GM21526 (cell line): ENCODE results near the gene MPP2.
"Not testable (repeated sequence)": the region's sequence is repeated elsewhere in the genome, so short reads cannot be mapped to it uniquely, and the experiment has no call there.

Source experiments
- ATAC-seq: cut with Tn5 transposase; IDR thresholded peaks from one replicate; pipeline ENCODE4 v1.9.1; 2021; ENCODE audit warnings: moderate library complexity; ENCODE audit not compliant: unreplicated experiment, low FRiP score

Gene MPP2

GRCh38 chr17:43878260-43879175 is 28.8 kb downstream of the MPP2 start:
- no peak for ATAC-seq

DNA sequence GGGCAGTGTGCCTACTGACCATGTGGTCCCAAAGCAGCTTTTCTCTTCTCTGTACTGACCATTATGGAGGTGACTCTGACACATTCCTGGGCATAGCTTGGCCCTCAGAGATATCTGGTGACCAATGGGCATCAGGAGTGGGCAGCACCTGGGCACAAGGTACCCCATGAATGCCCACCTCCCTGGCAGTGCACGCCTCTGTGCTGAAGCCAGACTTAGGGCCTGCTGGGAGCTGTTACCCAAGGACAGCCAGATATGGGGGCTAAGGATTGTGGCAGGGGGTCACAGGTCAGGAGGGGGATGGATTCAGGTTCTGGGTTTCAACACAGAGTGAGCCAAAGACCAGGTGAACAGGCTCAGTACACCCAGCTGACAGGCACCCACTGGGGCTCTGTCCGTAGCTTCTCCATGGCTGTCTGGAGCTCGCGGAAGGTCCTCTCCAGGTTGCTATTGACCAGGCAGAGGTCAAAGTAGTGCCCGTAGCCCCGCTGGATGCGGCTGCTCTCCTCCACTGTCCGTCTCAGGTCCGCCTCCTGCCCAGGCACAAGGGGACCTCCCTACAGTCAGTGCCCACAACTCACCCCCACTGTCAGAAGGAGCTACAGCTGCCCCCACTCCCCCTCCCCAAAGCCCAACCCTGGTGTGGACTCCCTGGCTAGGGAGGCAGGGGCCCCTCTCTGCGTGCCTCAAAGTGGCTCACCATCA is 29.7 kb downstream of the MPP2 start:
- no peak for ATAC-seq

DNA sequence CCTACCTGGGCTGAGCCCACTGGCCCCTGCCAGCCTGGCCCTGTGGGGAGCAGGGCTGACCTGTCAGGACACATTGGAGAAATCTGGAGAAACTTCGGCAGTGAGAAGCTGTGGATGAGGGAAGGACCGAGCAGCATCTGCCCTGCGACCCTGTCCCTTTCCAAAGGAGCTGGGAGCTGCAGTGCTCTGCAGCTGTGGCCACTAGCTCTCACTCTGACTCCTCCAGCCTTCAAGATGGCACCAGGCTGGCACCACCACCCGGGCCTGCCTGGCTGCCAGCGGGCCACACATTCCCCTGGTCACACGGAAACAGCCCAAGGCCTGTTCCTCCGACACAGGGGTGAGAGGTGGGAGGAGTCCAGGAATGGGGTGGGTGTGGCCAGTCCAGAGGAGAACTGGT is 30.3 kb downstream of the MPP2 start:
- ATAC-seq: no peak

DNA sequence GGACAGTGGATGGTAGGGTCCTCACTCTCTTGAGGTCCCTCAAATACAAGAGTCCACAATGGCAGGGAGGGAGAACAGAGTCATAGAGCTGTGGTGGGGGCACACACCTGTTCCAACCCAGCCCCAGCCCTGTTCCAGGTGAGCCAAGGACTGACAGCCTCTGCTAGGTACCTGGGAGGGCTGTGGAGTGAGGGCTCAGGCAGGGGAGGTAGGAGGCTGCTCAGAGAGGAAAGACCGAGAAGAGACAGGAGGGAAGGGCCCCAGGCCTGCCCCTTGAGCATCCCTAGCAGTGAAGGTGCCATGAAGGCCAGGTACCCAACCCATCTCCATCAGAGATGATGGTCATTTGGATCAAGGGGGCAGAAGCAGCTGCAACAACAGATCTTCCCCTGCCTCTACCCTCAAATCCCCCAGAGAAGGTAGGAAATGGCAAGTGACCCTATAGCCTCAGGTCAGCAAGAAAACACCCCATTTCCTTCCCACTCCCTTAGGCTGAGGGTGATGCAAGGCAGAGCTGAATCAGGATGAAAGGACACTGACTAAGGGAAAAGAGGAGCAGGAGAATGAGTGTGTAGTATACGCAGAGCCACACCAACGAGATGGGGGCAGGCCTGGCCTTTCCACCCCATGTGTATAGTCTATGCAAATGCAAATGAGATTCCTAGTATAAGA is 31.7 kb downstream of the MPP2 start:
- ATAC-seq: no peak

DNA sequence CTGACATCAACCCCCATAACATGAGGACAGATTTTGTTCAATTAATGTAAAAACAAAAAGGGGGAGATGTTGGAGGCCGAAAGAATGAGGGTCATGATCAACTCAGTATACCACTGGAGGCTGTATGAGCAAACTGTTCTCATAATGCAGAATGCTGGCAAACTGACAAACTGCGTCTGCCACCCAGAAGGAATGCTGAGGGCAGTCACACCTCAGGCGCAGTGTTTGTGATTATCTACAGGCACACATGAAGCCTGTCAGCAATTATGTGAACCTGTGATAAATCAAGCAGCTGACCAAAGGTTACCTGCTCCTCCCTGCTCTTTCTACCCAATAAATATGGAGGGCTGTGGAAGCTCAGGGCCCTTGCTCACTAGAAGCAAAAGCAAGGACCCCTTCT is 33.0 kb downstream of the MPP2 start:
- ATAC-seq: no peak

GRCh38 chr17:43873815-43874214 is 33.5 kb downstream of the MPP2 start:
- no peak for ATAC-seq

GRCh38 chr17:43873091-43873490 is 34.2 kb downstream of the MPP2 start:
- ATAC-seq: no peak

GRCh38 chr17:43871946-43872690 is 35.2 kb downstream of the MPP2 start:
- no peak for ATAC-seq

DNA sequence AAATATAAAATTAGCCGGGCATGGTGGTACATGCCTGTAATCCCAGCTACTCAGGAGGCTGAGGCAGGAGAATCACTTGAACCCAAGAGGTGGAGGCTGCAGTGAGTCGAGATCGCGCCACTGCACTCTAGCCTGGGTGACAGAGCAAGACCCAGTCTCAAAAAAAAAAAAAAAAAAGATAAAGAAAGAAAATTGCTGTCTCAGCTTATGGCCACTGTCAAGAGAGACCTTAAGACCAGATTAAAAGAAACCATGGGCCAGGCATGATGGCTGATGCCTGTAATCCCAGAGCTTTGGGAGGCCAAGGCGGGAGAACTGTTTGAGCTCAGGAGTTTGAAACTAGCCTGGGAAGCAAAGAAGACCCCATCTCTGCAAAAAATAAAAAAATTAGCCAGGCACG is 38.3 kb downstream of the MPP2 start:
- ATAC-seq: not testable (repeated sequence)

DNA sequence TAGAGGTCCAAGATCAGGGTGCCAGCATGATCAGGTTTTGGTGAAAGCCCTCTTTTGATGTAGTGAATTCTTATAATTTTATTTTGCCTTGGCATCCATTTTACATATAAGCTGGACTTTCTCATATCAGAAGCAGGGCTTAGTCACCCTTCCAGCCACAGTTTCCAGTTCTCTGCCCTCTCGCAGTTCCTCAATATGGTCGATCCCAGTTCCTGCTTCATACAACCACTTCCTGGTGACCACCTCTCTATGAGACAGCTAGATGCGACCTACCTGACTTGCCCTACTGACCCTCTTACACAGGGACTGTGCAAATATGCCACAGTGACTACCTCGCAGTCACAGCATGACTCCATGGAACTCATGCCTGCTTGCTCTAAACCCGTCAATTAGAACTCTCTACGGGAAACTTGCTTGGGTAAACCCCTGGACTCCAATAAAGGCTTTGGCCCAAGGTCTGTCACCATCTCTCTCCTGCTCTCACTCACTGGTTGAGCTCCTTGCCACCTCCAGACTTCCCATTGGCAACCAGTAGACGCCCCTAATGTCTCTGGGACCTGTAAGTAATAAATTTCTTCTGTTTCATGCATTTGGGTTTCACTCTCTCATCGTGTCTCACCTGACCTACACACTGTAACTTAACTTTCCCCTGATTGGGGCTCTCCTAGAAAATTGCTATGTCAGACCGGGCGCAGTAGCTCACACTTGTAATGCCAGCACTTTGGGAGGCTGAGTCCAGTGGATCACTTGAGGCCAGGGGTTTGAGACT is 38.9 kb downstream of the MPP2 start:
- ATAC-seq: no peak

DNA sequence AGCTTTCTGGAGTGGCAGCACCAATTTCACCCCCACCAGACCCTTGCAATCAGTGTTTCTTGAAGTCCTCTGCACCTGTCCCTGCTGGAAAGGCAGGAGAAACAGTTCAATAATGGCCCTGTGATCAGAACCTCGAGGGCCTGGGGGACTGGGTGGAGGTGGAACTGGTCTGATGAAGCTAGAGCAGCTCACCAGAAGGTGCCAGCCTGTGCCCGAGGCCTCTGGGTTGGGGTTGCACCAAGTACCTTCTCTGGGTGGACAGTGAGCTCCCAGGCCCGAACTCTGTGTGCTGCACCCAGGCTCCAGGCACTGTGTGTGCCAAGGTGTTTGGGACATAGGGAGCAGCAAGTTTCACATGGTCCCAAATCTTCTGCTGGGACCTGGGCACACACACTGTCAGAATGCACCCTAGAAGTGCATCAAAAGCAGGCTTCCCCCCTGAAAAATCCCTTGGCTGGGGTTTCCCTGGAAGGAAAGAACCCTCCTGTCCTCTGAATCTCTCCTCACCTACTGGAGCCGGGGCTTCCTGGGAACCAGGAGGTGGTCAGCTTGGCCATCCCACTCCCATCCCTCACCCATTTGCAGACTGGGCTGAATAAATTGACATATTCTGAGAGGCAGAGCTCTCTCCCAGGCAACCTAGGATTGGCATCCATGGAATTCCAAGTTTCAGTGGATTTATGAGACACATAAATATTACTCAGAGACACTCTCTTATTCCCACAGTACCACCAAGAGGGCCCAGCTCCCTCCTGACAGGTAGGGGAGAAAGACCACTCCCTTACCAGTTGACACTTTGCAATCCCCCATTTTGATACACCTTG is 43.0 kb downstream of the MPP2 start:
- ATAC-seq: no peak

DNA sequence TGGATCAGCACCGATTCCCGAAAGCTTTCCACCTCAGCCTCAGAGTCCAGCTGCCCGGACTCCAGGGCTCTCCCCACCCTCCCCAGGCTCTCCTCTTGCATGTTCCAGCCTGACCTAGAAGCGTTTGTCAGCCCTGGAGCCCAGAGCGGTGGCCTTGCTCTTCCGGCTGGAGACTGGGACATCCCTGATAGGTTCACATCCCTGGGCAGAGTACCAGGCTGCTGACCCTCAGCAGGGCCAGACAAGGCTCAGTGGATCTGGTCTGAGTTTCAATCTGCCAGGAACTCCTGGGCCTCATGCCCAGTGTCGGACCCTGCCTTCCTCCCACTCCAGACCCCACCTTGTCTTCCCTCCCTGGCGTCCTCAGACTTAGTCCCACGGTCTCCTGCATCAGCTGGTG is 45.4 kb downstream of the MPP2 start:
- ATAC-seq: no peak

- no peak for ATAC-seq
Measured at GRCh38 chr17:43860927-43861622, 46.3 kb downstream of the MPP2 start.

DNA sequence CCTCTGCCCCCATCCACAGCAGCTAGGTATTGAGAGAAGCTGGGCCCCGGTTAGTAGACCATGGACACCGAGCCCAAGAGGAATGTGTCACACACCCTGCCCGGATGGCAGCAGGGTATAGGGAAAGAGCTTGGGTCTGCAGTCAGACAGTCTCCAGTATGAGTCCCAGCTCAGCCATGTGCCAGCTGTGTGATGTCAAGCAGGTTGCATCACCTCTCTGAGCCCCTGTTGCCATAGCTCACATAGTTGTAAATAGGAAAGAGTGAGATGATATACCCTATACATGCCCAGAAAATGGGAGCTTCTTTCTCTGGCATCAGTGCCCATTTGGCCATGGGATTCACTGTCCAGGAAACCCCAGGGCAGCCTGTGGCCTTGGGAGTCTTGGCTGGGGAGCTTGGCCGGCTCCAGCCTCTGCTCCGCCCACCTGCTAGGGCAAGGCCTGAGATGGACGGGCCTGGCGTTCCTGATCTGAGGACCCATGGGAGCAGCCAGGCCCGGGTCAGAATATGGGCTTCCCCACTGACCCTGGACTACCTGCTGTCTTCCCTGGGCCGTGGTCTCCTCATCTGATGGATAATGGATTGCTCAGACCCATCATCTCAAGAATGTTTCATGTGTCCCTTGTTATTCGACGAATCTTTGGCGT is 47.1 kb downstream of the MPP2 start:
- no peak for ATAC-seq

DNA sequence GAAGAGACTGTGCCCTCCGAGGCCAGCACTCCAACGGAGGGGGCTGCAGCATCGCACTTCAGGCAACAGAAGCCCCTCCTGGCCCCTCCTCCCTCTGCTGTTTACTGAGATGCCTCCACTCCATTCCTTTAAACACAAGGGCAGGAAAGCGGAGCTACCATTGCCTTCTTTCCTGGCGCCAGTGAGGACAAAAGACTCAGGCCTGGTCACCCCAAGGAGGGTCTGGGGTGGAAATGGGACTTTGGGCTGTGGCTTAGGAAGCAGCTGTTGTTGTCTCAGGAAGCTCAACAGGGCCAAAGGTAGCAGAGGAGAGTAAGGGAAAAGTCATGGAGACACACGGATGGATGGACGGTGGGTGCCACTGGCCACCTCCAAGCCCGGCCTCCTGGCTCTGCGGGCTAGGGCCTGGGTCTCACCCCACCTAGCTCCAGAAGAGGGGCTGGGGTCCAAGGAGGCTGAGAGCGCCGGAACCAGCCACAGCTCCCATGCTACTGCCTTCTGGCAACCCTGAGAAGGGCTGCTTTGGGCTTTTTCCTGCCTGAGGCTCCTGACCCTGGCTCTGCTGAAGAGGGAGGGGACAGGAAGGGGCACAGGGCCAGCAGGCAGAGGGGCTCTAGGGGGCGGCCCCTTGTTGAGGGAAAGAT is 49.3 kb downstream of the MPP2 start:
- no peak for ATAC-seq

DNA sequence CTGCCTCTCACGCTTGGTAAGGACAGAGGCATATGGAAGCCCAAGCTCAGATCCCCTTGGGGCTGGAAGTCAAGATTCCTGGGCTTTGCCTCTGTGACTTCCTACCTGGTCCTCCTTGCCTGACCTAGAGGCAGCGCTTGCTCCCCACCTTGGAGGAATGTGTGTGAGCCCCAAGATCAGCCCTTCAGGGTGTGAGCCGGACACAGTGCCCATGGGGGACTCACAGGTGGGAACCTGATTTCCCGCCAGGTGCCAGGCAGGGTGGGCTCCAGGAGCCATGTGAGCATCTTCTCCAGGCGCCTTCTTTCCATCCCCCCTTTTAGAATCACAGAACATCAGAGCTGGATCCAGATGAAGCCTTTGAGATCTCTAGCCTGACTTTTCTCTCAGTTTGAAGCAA is 50.2 kb downstream of the MPP2 start:
- no peak for ATAC-seq

- ATAC-seq: no peak
Measured at GRCh38 chr17:43856141-43856540, 51.2 kb downstream of the MPP2 start.

DNA sequence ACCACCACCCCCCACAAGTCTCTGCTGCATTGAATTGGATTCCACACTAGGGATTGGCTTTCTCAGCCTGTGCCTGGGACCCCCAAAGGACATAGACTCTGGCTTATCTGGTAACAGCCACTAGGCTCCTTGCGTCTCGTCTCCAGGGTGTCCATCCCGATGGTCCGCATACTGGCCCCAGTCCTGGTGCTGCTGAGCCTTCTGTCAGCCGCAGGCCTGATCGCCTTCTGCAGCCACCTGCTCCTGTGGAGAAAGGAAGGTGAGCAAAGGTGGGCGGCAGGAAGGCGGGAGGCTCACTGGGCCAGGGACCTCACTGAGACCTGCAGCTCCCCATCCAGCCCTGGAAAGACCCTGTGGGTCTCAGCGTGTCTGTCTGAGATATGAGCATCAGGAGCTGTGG is 52.3 kb downstream of the MPP2 start:
- ATAC-seq: no peak
